Neural crest cell (in vitro differentiated cells): ENCODE results near the gene DHH. TPM values are rescaled to one million over a fixed set of nuclear protein-coding genes. Genes with fewer than 3 reads are reported as not detected.
A peak's percentile ranks its signal among the peaks of the same experiment; 100 is the strongest.

ENCODE experiments used
- DNase-seq: peaks from one replicate; pipeline ENCODE4 v3.0.0; 2021; ENCODE audit warnings: low read depth, mixed read lengths, low spot score
- H3K27ac Mint-ChIP-seq: one replicate; pipeline ENCODE4 v1.8.0; 2021; ENCODE audit warnings: mild to moderate bottlenecking, mixed read lengths; ENCODE audit not compliant: unreplicated experiment
- H3K27me3 Mint-ChIP-seq: 2 replicates; pipeline ENCODE4 v1.8.0; 2021; ENCODE audit warnings: low read depth, mild to moderate bottlenecking, mixed read lengths
- H3K36me3 Mint-ChIP-seq: 2 replicates; pipeline ENCODE4 v1.8.0; 2021; ENCODE audit warnings: low read depth, mild to moderate bottlenecking, mixed read lengths
- H3K4me1 Mint-ChIP-seq: 2 replicates; pipeline ENCODE4 v1.8.0; 2021; ENCODE audit warnings: mixed read lengths
- H3K4me3 Mint-ChIP-seq: one replicate; pipeline ENCODE4 v1.8.0; 2021; ENCODE audit warnings: mild to moderate bottlenecking, mixed read lengths
- H3K9me3 Mint-ChIP-seq: 2 replicates; pipeline ENCODE4 v1.8.0; 2021; ENCODE audit warnings: mixed read lengths
- total RNA-seq: library from RNA; stranded (reverse); gene quantifications from 2 replicates; pipeline ENCODE4 v1.2.1, GENCODE V29; 2021
- TF ChIP-seq, protein P1 (sequence below): fragments of 200-600 bp; sonication (generic); conservative IDR thresholded peaks from 2 replicates; pipeline ENCODE4 v1.5.0; 2021; ENCODE audit warnings: antibody characterized with exemption, mild to moderate bottlenecking

Gene DHH
- total RNA-seq, 1 donor from 2014 or later = 1.5 TPM

GRCh38 chr12:49092816-49093406, 1.7 kb downstream of the DHH start:
- H3K9me3 Mint-ChIP-seq = no peaks in the 10 kb centered on the region
- H3K27me3 Mint-ChIP-seq = peaks cover 72% of the 10 kb centered on the region
- peaks cover 3% of the 10 kb centered on the region for H3K36me3 Mint-ChIP-seq
- DNase-seq = no peak
- peak overlapping the region; percentile 100 for H3K27ac Mint-ChIP-seq
- H3K4me3 Mint-ChIP-seq = peak overlapping the region; percentile 89
- peaks cover 59% of the 10 kb centered on the region for H3K4me1 Mint-ChIP-seq
- TF ChIP-seq, protein P1, sequence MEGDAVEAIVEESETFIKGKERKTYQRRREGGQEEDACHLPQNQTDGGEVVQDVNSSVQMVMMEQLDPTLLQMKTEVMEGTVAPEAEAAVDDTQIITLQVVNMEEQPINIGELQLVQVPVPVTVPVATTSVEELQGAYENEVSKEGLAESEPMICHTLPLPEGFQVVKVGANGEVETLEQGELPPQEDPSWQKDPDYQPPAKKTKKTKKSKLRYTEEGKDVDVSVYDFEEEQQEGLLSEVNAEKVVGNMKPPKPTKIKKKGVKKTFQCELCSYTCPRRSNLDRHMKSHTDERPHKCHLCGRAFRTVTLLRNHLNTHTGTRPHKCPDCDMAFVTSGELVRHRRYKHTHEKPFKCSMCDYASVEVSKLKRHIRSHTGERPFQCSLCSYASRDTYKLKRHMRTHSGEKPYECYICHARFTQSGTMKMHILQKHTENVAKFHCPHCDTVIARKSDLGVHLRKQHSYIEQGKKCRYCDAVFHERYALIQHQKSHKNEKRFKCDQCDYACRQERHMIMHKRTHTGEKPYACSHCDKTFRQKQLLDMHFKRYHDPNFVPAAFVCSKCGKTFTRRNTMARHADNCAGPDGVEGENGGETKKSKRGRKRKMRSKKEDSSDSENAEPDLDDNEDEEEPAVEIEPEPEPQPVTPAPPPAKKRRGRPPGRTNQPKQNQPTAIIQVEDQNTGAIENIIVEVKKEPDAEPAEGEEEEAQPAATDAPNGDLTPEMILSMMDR = no peak

- peaks cover 59% of the 10 kb centered on the region for H3K4me1 Mint-ChIP-seq
- H3K9me3 Mint-ChIP-seq = no peaks in the 10 kb centered on the region
- H3K27me3 Mint-ChIP-seq = peaks cover 73% of the 10 kb centered on the region
- DNase-seq = peak; percentile 73
- H3K4me3 Mint-ChIP-seq = peak overlapping the region; percentile 89
- peak overlapping the region; percentile 100 for H3K27ac Mint-ChIP-seq
- TF ChIP-seq, protein P1 = peak; percentile 44
- peaks cover 3% of the 10 kb centered on the region for H3K36me3 Mint-ChIP-seq
Measured at GRCh38 chr12:49092086-49092815, 2.4 kb downstream of the DHH start.

DNA sequence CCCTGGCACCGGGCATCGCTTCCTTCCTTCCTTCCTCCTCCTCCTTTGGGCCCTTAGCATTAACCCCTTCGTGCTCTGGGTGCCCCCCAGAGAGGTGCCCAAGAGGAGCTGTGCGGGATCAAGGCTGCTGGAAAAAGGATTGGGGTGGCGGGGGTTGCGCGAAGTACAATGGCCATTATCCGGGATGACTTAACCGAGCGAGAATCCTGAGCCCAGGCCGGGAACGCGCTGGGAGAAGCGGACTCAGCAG, 2.8 kb downstream of the DHH start:
- DNase-seq = no peak
- peaks cover 59% of the 10 kb centered on the region for H3K4me1 Mint-ChIP-seq
- peaks cover 73% of the 10 kb centered on the region for H3K27me3 Mint-ChIP-seq
- no peaks in the 10 kb centered on the region for H3K9me3 Mint-ChIP-seq
- peak overlapping the region; percentile 100 for H3K27ac Mint-ChIP-seq
- H3K4me3 Mint-ChIP-seq = peak overlapping the region; percentile 89
- H3K36me3 Mint-ChIP-seq = peaks cover 3% of the 10 kb centered on the region
- TF ChIP-seq, protein P1 = no peak

DNA sequence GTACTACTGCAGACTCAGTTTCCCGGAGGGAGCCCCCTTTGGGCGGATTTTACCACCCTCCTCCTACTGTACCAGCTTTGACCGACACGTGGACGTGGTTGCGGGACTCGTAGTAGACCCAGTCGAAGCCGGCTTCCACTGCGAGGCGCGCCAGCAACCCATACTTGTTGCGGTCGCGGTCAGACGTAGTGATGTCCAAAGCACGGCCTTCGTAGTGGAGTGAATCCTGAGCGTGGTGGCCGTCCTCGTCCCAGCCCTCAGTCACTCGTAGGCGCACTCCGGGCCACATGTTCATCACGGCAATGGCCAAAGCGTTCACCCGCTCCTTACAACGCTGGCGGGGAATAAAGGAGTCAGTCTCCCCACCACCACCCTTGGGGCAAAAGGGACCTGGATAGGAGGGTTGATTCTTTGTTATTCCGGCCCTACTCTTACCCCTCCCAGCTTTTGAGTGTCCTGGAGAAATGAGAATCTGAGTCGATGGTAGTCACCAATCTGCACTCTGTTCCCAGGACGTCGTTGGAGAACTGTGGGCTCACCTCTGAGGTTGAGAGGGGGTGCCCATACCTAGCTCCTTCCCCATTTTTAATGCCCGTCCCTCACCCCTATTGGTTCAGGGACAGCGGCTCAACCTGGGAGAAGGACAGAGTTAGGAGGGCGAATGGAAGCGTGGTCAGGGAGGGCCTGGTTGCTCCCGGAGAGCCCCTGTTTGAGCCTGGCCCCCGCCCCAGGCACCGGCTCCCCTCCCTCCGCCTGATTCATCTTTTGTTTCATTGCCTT, 3.4 kb downstream of the DHH start:
- H3K27ac Mint-ChIP-seq = peak overlapping the region; percentile 100
- H3K4me1 Mint-ChIP-seq = peaks cover 59% of the 10 kb centered on the region
- H3K9me3 Mint-ChIP-seq = no peaks in the 10 kb centered on the region
- peaks cover 70% of the 10 kb centered on the region for H3K27me3 Mint-ChIP-seq
- TF ChIP-seq, protein P1 = no peak
- H3K36me3 Mint-ChIP-seq = no peaks in the 10 kb centered on the region
- H3K4me3 Mint-ChIP-seq = peak overlapping the region; percentile 89
- DNase-seq = no peak

DNA sequence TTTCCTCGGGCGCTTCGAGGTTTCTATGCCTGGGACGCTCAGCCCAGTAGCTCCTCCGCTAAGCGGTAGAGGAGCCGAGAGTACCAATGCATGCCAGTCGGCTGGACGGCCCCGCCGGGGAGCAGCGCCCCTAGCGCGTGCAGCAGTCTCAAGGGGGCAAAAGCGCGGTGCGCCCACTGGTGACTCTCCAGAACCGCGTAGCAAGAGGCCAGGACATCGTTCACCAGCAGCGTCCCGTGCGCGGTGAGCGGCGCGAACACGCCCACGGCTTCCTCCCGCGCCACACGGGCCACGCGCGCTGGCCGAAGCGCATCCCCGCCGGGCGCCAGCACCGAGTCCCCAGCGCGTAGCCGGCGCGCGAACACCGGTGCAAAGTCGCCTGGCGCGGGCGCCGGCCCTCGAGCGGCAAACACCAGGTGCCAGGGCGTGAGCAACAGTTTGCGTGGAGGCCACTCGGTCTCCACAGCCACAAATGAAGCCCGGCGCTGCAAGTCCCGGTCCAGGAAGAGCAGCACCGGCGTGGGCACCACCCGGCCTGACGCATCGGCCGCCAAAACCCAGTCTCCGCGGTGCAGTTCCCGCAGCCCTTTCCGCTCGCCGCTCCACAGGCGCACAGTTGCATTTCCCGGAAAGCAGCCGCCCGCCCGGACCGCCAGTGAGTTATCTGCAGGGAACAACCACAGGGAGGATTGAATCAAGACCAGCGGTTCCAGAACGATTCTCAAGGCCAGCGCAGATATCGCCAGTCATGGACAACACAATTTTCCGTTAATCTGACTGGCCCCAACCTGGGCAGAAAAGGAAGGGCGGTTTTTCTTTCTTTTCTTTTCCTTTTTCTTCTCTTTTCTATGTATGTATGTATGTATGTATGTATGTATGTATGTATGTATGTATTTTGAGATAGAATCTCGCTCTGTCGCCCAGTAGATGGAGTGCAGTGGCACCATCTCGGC, 4.5 kb downstream of the DHH start:
- peaks cover 64% of the 10 kb centered on the region for H3K27me3 Mint-ChIP-seq
- peaks cover 55% of the 10 kb centered on the region for H3K4me1 Mint-ChIP-seq

More for the DNA sequence above, 4.5 kb downstream of the DHH start:
- TF ChIP-seq, protein P1 = peak; percentile 37
- H3K27ac Mint-ChIP-seq = peak overlapping the region; percentile 83
- DNase-seq = peak; percentile 36
- H3K4me3 Mint-ChIP-seq = peak overlapping the region; percentile 80
- no peaks in the 10 kb centered on the region for H3K9me3 Mint-ChIP-seq
- no peaks in the 10 kb centered on the region for H3K36me3 Mint-ChIP-seq
